A549 (cell line): ENCODE data around the gene PIP5K1A. TPM values are rescaled to one million over a fixed set of nuclear protein-coding genes. Genes with fewer than 3 reads are reported as not detected.
"Not testable (repeated sequence)": the region's sequence is repeated elsewhere in the genome, so short reads cannot be mapped to it uniquely, and the experiment has no call there.

Experiments
- ATAC-seq, 2 experiments: fragments of 200-7000 bp in 1 of 2; fragments of >200 bp in 1 of 2; cut with Nextera tagmentation in 1 of 2; cut with Tn5 transposase in 1 of 2; 3 replicates each; pipeline versions ENCODE4 v1.8.0 to v1.9.1; 2018 to 2020; ENCODE audit warnings: mild to moderate bottlenecking in 1 of 2, moderate library complexity in 1 of 2
- CTCF ChIA-PET: fragments of 300-600 bp; sonication (Branson Sonifier 250); formaldehyde crosslinking; extraction: SDS; loops from one replicate; lab custom pipeline; 2021; ENCODE audit warnings: antibody characterized with exemption, inconsistent platforms; lab: Yijun Ruan, JAX
- POLR2A ChIA-PET: fragments of 350-600 bp; formaldehyde crosslinking; extraction: SDS; loops from one replicate; lab custom pipeline; 2021; ENCODE audit warnings: antibody characterized with exemption, inconsistent platforms; lab: Yijun Ruan, JAX
- DNase-seq, 2 experiments: peaks; one replicate each; pipeline versions ENCODE4 v3.0.0 to v3.0.0-alpha.2; 2011 to 2016; ENCODE audit warnings: low read depth in 1 of 2, low spot score in 1 of 2
- FAIRE-seq: peaks from 2 replicates; lab custom pipeline; 2011; peaks lifted over from hg19 to GRCh38; lab: Jason Lieb, UNC
- H3K27ac ChIP-seq, 2 experiments: fragments of >200 bp; sonication (Bioruptor Twin); formaldehyde crosslinking; 3 replicates each; pipeline ENCODE4 v1.5.1; 2016 to 2017
- H3K4me1 ChIP-seq: fragments of >200 bp; sonication (Bioruptor Twin); formaldehyde crosslinking; 3 replicates; pipeline ENCODE4 v1.6.1; 2016
- H3K4me2 ChIP-seq: fragments of >200 bp; sonication (Bioruptor Twin); formaldehyde crosslinking; 3 replicates; pipeline ENCODE4 v1.6.1; 2016
- H3K4me3 ChIP-seq: fragments of >200 bp; sonication (Bioruptor Twin); formaldehyde crosslinking; 3 replicates; pipeline ENCODE4 v1.5.1; 2016
- H3K9me3 ChIP-seq: fragments of >200 bp; sonication (Bioruptor Twin); formaldehyde crosslinking; 3 replicates; pipeline ENCODE4 v1.6.1; 2016
- BHLHE40 ChIP-seq: IDR thresholded peaks from 2 replicates; pipeline ENCODE4 v1.6.1; 2012; ENCODE audit warnings: low read depth, low read length, inconsistent platforms
- CEBPB ChIP-seq, 2 experiments: fragments of >200 bp in 1 of 2; sonication (Bioruptor Twin) in 1 of 2; formaldehyde crosslinking in 1 of 2; IDR thresholded peaks; 2 replicates each; pipeline ENCODE4 v1.6.1; 2012 to 2016
- EP300 ChIP-seq, 2 experiments: fragments of >200 bp; sonication (Bioruptor Twin); formaldehyde crosslinking; IDR thresholded peaks; 2 replicates in 1 of 2; 3 replicates in 1 of 2; pipeline ENCODE4 v1.6.1; 2016 to 2017
- FOSB ChIP-seq: fragments of 250-450 bp; sonication (Bioruptor Pico); IDR thresholded peaks from 2 replicates; pipeline ENCODE4 v1.5.0; 2020; ENCODE audit warnings: mild to moderate bottlenecking, moderate library complexity
- FOSL2 ChIP-seq, 2 experiments: fragments of 450-650 bp in 1 of 2; fragments of >200 bp in 1 of 2; sonication (Bioruptor Twin) in 1 of 2; formaldehyde crosslinking; IDR thresholded peaks; 2 replicates each; pipeline versions ENCODE4 v1.5.0 to v1.6.1; 2016 to 2020; ENCODE audit warnings: mild to moderate bottlenecking in 1 of 2, moderate library complexity in 1 of 2
- GATA3 ChIP-seq: IDR thresholded peaks from 2 replicates; pipeline ENCODE4 v1.6.1; 2012; ENCODE audit warnings: borderline replicate concordance
- HES2 ChIP-seq: fragments of >200 bp; sonication (Bioruptor Twin); formaldehyde crosslinking; IDR thresholded peaks from 2 replicates; pipeline ENCODE4 v1.6.1; 2016
- KDM1A ChIP-seq: fragments of 200-600 bp; sonication (generic); IDR thresholded peaks from 2 replicates; pipeline ENCODE4 v1.6.1; 2016; ENCODE audit warnings: low read depth, mild to moderate bottlenecking
- MAZ ChIP-seq: fragments of 150-350 bp; IDR thresholded peaks from 2 replicates; pipeline ENCODE4 v1.6.1; 2014; ENCODE audit warnings: antibody characterized with exemption, low read depth, low read length, borderline replicate concordance
- NFE2L2 ChIP-seq: fragments of 150-350 bp; conservative IDR thresholded peaks from 2 replicates; pipeline ENCODE4 v1.6.1; 2014; ENCODE audit warnings: low read length
- NPAS2 ChIP-seq: fragments of 250-450 bp; sonication (Bioruptor Pico); IDR thresholded peaks from 2 replicates; pipeline ENCODE4 v1.8.0; 2022; ENCODE audit warnings: mild to moderate bottlenecking, moderate library complexity, borderline replicate concordance
- PBX3 ChIP-seq: IDR thresholded peaks from 2 replicates; pipeline ENCODE4 v1.6.1; 2012
- REST ChIP-seq: fragments of 200-600 bp; sonication (generic); IDR thresholded peaks from 2 replicates; pipeline ENCODE4 v1.6.1; 2016; ENCODE audit warnings: antibody characterized with exemption, mild to moderate bottlenecking, moderate library complexity
- RNF2 ChIP-seq: fragments of 200-600 bp; sonication (generic); IDR thresholded peaks from 2 replicates; pipeline ENCODE4 v1.6.1; 2016; ENCODE audit warnings: low read depth, mild to moderate bottlenecking, antibody characterized with exemption, moderate library complexity, borderline replicate concordance
- SREBF2 ChIP-seq: fragments of 450-650 bp; IDR thresholded peaks from 2 replicates; pipeline ENCODE4 v1.6.1; 2014; ENCODE audit warnings: mild to moderate bottlenecking, moderate library complexity
- USF2 ChIP-seq: fragments of 450-650 bp; IDR thresholded peaks from 2 replicates; pipeline ENCODE4 v1.6.1; 2014; ENCODE audit warnings: antibody characterized with exemption
- ZC3H11A ChIP-seq: fragments of 450-650 bp; IDR thresholded peaks from 2 replicates; pipeline ENCODE4 v1.6.1; 2014; ENCODE audit warnings: antibody characterized with exemption, mild to moderate bottlenecking
- WGBS: methylation state at CpG from one replicate; pipeline ENCODE4 v1.1.6; 2017; ENCODE audit errors: missing lambda C conversion rate; 5-methylcytosine and 5-hydroxymethylcytosine counted together
- polyA plus RNA-seq, 4 experiments: library from polyadenylated mRNA; depleted of rRNA in 3 of 4; stranded (reverse); fragments of >200 nt; fragmentation: RNase III in 1 of 4; extraction: RNeasy Plus Mini Kit Qiagen cat#74134 plus additional on column Dnase treatment in 1 of 4; gene quantifications; 2 replicates in 3 of 4; 3 replicates in 1 of 4; pipeline ENCODE4 v1.2.3, GENCODE V29; 2011 to 2017

PIP5K1A gene
- polyA plus RNA-seq, 2 of the 4 experiments (the other 2 are of a cell fraction) = 50.0 to 129 TPM

- no peak for DNase-seq
- no peak for FAIRE-seq
These were observed 14.1 kb upstream of the PIP5K1A start for GRCh38 chr1:151184211-151184610.

GRCh38 chr1:151187205-151187604 lies 11.1 kb upstream of the PIP5K1A start:
- peaks cover 12% of the 10 kb centered on the region; the same call in 2 of the 3 replicates for H3K4me1 ChIP-seq
- DNase-seq = no peak
- no peak overlapping the region for H3K27ac ChIP-seq
- WGBS = 95% methylated on average over 1 of the region's 1 CpG
- H3K4me3 ChIP-seq = no peak overlapping the region
- TF ChIP-seq PBX3 = no peak
- TF ChIP-seq SREBF2 = no peak
- no peak for TF ChIP-seq KDM1A
- TF ChIP-seq MAZ = no peak
- ChIA-PET CTCF (no interaction called here), POLR2A (no interaction called here)
- no peak for ATAC-seq
- no peak overlapping the region for H3K4me2 ChIP-seq
- no peak for FAIRE-seq
- H3K9me3 ChIP-seq = no peaks in the 10 kb centered on the region

More at GRCh38 chr1:151184211-151184610, 14.1 kb upstream of the PIP5K1A start:
- POLR2A ChIA-PET = no interaction called here
- TF ChIP-seq NFE2L2 (no peak), REST (no peak), NPAS2 (CRISPR knock-in tag) (no peak), CEBPB (IDR thresholded peaks at IDR 0.05) (no peak), BHLHE40 (no peak), GATA3 (no peak), HES2 (no peak), ZC3H11A (no peak), FOSB (CRISPR knock-in tag) (no peak), RNF2 (no peak), EP300 (IDR thresholded peaks at IDR 0.05) (no peak), USF2 (no peak), FOSL2 (IDR thresholded peaks at IDR 0.05) (no peak), FOSL2 (CRISPR knock-in tag; IDR thresholded peaks at IDR 0.05) (no peak)
- Histone ChIP-seq H3K4me3 (no peak overlapping the region), H3K4me1 (peaks cover 9% of the 10 kb centered on the region; the same call in 2 of the 3 replicates), H3K9me3 (no peaks in the 10 kb centered on the region), H3K27ac (no peak overlapping the region), H3K4me2 (no peak overlapping the region)
- 96% methylated on average over 10 of the region's 10 CpGs for WGBS
- ATAC-seq = no peak
- CTCF ChIA-PET = interaction anchor here (1.5 to 2.7 kb wide), 3 partner anchors 8 to 156 kb away, joined by 3 to 9 read pairs (median 5); partner anchors contain the start of gene TMOD4

- 86% methylated on average over 8 of the region's 8 CpGs for WGBS
- ATAC-seq = not testable (repeated sequence)
These were observed 9.7 kb upstream of the PIP5K1A start for GRCh38 chr1:151188667-151189066.

More at GRCh38 chr1:151188667-151189066, 9.7 kb upstream of the PIP5K1A start:
- H3K9me3 ChIP-seq, DNase-seq, FAIRE-seq, POLR2A ChIA-PET: not testable (repeated sequence)
- CTCF ChIA-PET = interaction anchor here (0.7 to 2.1 kb wide), 3 partner anchors 10 to 63 kb away, joined by 3 to 12 read pairs (median 6); partner anchors contain the start of gene TMOD4
- peak overlapping the region in 1 of 2 experiments; percentile 89; a peak in 2 of 6 replicates for H3K27ac ChIP-seq
- H3K4me2 ChIP-seq = peak overlapping the region; percentile 93
- peaks cover 12% of the 10 kb centered on the region; the same call in 2 of the 3 replicates for H3K4me1 ChIP-seq
- H3K4me3 ChIP-seq = peak overlapping the region; percentile 80
